HG03095 (cell line): ENCODE results near the gene GBE1.

Experiments
- ATAC-seq: cut with Tn5 transposase; IDR thresholded peaks from one replicate; pipeline ENCODE4 v1.9.1; 2021; ENCODE audit warnings: moderate library complexity; ENCODE audit not compliant: unreplicated experiment

GBE1 gene

GRCh38 chr3:81707996-81708395 lies 53.4 kb downstream of the GBE1 start:
- ATAC-seq: no peak

GRCh38 chr3:81702126-81702525 lies 59.3 kb downstream of the GBE1 start:
- no peak for ATAC-seq

GRCh38 chr3:81699536-81700320 lies 61.7 kb downstream of the GBE1 start:
- no peak for ATAC-seq

- ATAC-seq: no peak
Measured at GRCh38 chr3:81696090-81696489, 65.4 kb downstream of the GBE1 start.

- no peak for ATAC-seq
Measured at GRCh38 chr3:81695302-81695701, 66.1 kb downstream of the GBE1 start.

- ATAC-seq: no peak
Measured at GRCh38 chr3:81694662-81695061, 66.8 kb downstream of the GBE1 start.

- ATAC-seq: no peak
Measured at GRCh38 chr3:81692766-81693165, 68.7 kb downstream of the GBE1 start.

GRCh38 chr3:81689617-81690016 lies 71.8 kb downstream of the GBE1 start:
- no peak for ATAC-seq

- ATAC-seq: no peak
Measured at GRCh38 chr3:81684751-81685395, 76.6 kb downstream of the GBE1 start.

GRCh38 chr3:81676706-81677456 lies 84.6 kb downstream of the GBE1 start:
- ATAC-seq: no peak

- no peak for ATAC-seq
Measured at GRCh38 chr3:81674690-81675089, 86.8 kb downstream of the GBE1 start.

- ATAC-seq: no peak
Measured at GRCh38 chr3:81668283-81668682, 93.2 kb downstream of the GBE1 start.

GRCh38 chr3:81666502-81667121 lies 94.8 kb downstream of the GBE1 start:
- no peak for ATAC-seq

GRCh38 chr3:81663114-81663513 lies 98.3 kb downstream of the GBE1 start:
- no peak for ATAC-seq

- ATAC-seq: no peak
Measured at GRCh38 chr3:81660036-81660435, 101.4 kb downstream of the GBE1 start.

- no peak for ATAC-seq
Measured at GRCh38 chr3:81658322-81658997, 103.0 kb downstream of the GBE1 start.

GRCh38 chr3:81651139-81651538 lies 110.3 kb downstream of the GBE1 start:
- no peak for ATAC-seq

- no peak for ATAC-seq
Measured at GRCh38 chr3:81650187-81650586, 111.3 kb downstream of the GBE1 start.

- no peak for ATAC-seq
Measured at GRCh38 chr3:81645248-81645647, 116.2 kb downstream of the GBE1 start.

GRCh38 chr3:81643721-81644120 lies 117.7 kb downstream of the GBE1 start:
- ATAC-seq: no peak

GRCh38 chr3:81638480-81638879 lies 123.0 kb downstream of the GBE1 start:
- no peak for ATAC-seq
